Osteocyte (in vitro differentiated cells): ENCODE data around the gene APRT. TPM values are rescaled to one million over a fixed set of nuclear protein-coding genes. Genes with fewer than 3 reads are reported as not detected.
"Not testable (repeated sequence)": the region's sequence is repeated elsewhere in the genome, so short reads cannot be mapped to it uniquely, and the experiment has no call there.

Source experiments
- DNase-seq: peaks from one replicate; pipeline ENCODE4 v3.0.0; 2021; ENCODE audit warnings: mixed read lengths; ENCODE audit not compliant: unreplicated experiment; ENCODE audit errors: extremely low spot score
- H3K27ac Mint-ChIP-seq: one replicate; pipeline ENCODE4 v1.8.0; 2021; ENCODE audit warnings: mild to moderate bottlenecking, mixed read lengths; ENCODE audit not compliant: unreplicated experiment
- H3K27me3 Mint-ChIP-seq: one replicate; pipeline ENCODE4 v1.8.0; 2021; ENCODE audit warnings: mixed read lengths; ENCODE audit not compliant: unreplicated experiment
- H3K36me3 Mint-ChIP-seq: one replicate; pipeline ENCODE4 v1.8.0; 2021; ENCODE audit warnings: mixed read lengths; ENCODE audit not compliant: unreplicated experiment
- H3K4me1 Mint-ChIP-seq: one replicate; pipeline ENCODE4 v1.8.0; 2021; ENCODE audit warnings: mixed read lengths; ENCODE audit not compliant: unreplicated experiment
- H3K4me3 Mint-ChIP-seq: one replicate; pipeline ENCODE4 v1.8.0; 2021; ENCODE audit warnings: mild to moderate bottlenecking, moderate library complexity, mixed read lengths; ENCODE audit not compliant: unreplicated experiment
- H3K9me3 Mint-ChIP-seq: one replicate; pipeline ENCODE4 v1.8.0; 2021; ENCODE audit warnings: mixed read lengths; ENCODE audit not compliant: unreplicated experiment
- total RNA-seq: library from RNA; stranded (reverse); gene quantifications from 2 replicates; pipeline ENCODE4 v1.2.1, GENCODE V29; 2021
- TF ChIP-seq, protein P1 (sequence below): fragments of 200-600 bp; sonication (generic); IDR thresholded peaks from 2 replicates; pipeline ENCODE4 v1.5.0; 2021; ENCODE audit warnings: antibody characterized with exemption, mild to moderate bottlenecking, moderate library complexity

APRT gene
- total RNA-seq, 1 donor from 2014 or later = 77.1 TPM

GRCh38 chr16:88824256-88825077 lies 12.7 kb upstream of the APRT start:
- no peak for DNase-seq
- Mint-ChIP-seq H3K36me3 (peaks cover 5% of the 10 kb centered on the region), H3K4me3 (no peak overlapping the region), H3K4me1 (no peaks in the 10 kb centered on the region), H3K27ac (no peak overlapping the region), H3K27me3 (no peaks in the 10 kb centered on the region), H3K9me3 (no peaks in the 10 kb centered on the region)
- TF ChIP-seq, protein P1, sequence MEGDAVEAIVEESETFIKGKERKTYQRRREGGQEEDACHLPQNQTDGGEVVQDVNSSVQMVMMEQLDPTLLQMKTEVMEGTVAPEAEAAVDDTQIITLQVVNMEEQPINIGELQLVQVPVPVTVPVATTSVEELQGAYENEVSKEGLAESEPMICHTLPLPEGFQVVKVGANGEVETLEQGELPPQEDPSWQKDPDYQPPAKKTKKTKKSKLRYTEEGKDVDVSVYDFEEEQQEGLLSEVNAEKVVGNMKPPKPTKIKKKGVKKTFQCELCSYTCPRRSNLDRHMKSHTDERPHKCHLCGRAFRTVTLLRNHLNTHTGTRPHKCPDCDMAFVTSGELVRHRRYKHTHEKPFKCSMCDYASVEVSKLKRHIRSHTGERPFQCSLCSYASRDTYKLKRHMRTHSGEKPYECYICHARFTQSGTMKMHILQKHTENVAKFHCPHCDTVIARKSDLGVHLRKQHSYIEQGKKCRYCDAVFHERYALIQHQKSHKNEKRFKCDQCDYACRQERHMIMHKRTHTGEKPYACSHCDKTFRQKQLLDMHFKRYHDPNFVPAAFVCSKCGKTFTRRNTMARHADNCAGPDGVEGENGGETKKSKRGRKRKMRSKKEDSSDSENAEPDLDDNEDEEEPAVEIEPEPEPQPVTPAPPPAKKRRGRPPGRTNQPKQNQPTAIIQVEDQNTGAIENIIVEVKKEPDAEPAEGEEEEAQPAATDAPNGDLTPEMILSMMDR = no peak

DNA sequence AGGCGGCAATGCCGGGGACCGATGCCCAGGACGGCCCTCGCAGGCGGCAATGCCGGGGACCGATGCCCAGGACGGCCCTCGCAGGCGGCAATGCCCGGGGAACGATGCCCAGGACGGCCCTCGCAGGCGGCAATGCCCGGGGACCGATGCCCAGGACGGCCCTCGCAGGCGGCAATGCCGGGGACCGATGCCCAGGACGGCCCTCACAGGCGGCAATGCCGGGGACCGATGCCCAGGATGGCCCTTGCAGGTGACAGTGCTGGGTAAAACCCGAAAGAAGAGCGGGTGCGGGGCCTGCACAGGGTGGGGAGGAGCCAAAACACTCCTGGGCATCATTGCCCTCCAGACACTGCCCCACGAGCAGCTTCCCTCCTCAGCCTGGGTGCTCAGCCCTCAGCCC lies 11.9 kb upstream of the APRT start:
- H3K27ac Mint-ChIP-seq, DNase-seq, H3K36me3 Mint-ChIP-seq, H3K4me3 Mint-ChIP-seq, H3K9me3 Mint-ChIP-seq, H3K27me3 Mint-ChIP-seq, H3K4me1 Mint-ChIP-seq: not testable (repeated sequence)

- Mint-ChIP-seq H3K36me3 (peaks cover 5% of the 10 kb centered on the region), H3K9me3 (no peaks in the 10 kb centered on the region), H3K27ac (no peak overlapping the region), H3K27me3 (no peaks in the 10 kb centered on the region), H3K4me1 (no peaks in the 10 kb centered on the region), H3K4me3 (no peak overlapping the region)
- TF ChIP-seq, protein P1 = no peak
- no peak for DNase-seq
Observed at GRCh38 chr16:88822281-88823040, 10.7 kb upstream of the APRT start.

DNA sequence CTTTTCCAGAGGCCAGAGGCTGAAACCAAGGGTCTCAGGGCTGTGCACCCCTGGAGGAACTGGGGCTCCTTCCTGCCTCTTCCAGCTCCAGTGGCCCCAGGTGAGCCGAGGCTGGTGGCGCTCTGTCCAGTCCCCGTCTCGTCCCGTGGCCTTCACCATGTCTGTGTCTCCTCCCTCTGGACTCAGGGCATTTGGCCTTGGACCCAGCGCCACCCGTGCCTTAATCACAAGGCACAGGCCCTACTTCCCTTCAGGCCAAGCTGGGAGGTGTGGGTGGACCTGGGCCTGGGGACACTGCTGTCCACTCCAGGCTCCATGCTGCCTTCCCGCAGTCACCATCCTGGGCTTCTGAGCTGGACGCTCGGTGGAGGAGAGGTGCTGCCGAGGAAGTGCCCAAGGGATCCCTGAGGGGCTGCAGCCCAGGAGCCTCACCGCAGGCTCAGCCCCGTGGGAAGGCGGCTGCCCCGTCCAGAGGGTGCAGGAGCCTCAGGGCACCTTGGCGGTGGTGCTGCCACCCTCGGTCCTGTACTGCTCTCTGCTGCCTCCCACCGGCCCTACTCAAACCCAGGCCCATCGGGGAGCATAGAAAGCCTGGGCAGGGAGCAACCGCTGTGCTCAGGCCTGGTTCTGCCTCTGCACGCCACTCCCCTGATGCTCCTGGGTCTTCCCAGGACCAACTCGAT lies 9.6 kb upstream of the APRT start:
- no peak for DNase-seq
- Mint-ChIP-seq H3K4me1 (no peaks in the 10 kb centered on the region), H3K9me3 (no peaks in the 10 kb centered on the region), H3K27me3 (no peaks in the 10 kb centered on the region), H3K36me3 (peaks cover 5% of the 10 kb centered on the region), H3K4me3 (no peak overlapping the region), H3K27ac (no peak overlapping the region)
- TF ChIP-seq, protein P1 = no peak

DNA sequence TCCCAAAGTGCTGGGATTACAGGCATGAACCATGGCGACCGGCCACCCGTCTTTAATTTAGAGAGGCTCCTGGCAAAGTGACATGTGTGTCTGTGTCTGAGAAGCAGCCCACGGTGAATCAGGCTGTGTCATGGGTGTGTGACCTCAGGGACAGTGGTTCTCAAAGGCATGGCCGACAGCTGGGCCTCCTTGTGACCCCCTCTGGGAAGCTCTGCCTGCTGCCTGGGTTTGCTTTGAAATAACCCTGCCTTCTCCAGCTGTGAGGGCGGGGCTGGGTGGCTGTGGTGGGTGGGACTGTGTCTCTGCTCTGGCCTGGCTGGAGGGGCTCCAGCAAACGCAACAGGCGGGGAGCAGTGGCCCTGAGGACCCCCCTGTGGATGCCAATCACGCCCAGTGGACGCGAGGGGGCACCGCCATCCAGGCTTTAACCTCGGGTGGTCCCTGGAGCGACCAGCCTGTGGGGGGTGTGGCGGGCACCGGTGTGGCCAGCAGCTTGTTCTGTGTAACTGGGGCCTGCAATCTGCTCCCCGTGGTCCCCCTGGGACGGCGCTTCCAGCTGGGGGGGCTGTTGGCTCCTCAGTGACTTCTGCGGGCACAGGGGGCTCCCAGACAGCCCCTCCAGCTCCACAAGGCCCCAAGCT lies 8.8 kb upstream of the APRT start:
- H3K36me3 Mint-ChIP-seq = peaks cover 5% of the 10 kb centered on the region
- H3K27ac Mint-ChIP-seq = no peak overlapping the region
- TF ChIP-seq, protein P1 = no peak
- no peak overlapping the region for H3K4me3 Mint-ChIP-seq
- DNase-seq = no peak
- no peaks in the 10 kb centered on the region for H3K27me3 Mint-ChIP-seq
- H3K9me3 Mint-ChIP-seq = no peaks in the 10 kb centered on the region
- no peaks in the 10 kb centered on the region for H3K4me1 Mint-ChIP-seq
